ENCODE data around the gene SPSB1. TPM values are rescaled to one million over a fixed set of nuclear protein-coding genes. Genes with fewer than 3 reads are reported as not detected.

The SPSB1 gene
- total and polyA plus RNA-seq, 2 of the 4 experiments (the other 2 are of a cell fraction) = 16.7 to 19.8 TPM

DNA sequence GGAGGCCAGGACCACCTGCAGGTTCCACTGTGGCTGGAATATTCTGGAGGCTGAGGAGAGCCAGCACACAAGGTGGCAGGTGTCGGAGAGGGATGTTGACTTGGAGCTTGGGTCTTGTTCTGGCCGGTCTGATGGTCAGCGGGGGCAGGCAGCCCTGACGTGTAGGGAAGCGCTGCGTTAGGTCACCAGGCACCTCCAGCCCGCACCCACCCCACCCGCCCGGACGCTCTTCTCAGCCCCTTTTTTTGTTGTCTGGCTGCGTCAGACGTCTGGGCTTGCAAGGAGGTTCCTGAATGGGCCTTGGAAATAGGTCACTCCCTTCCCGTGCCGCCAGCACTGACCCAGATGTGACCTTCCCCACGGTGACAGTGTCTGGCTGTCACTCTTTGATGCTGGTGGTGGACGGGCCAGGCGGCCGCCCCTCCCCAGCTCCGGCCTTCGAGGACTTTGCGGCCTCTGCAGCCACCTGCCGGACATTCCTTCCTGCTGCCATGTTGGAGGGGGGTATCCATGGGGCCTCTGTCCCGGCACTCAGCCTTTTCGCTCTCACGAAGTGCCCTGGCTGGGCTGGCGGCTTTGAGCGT is 30.1 kb downstream of the SPSB1 start:
- Histone ChIP-seq H3K36me3 (ENCODE audit: control insufficient read depth, insufficient read depth, low read length) (no peaks in the 10 kb centered on the region; the same call in 1 of the 2 replicates), H3K56ac (ENCODE audit: extremely low read depth, insufficient read depth, low read length) (no peak overlapping the region), H4K5ac (ENCODE audit: low read depth, low read length) (no peak overlapping the region), H3K9me1 (ENCODE audit: insufficient read depth, low read length) (peaks cover 62% of the 10 kb centered on the region), H2AFZ (replicated peaks; ENCODE audit: low read length, poor library complexity) (no peak overlapping the region), H2BK15ac (ENCODE audit: low read depth, low read length) (no peak overlapping the region), H3K4ac (ENCODE audit: low read depth, low read length) (no peak overlapping the region; the same call in 1 of the 2 replicates), H4K8ac (ENCODE audit: low read depth in 2 of 2, low read length in 2 of 2) (no peak overlapping the region), H2BK20ac (ENCODE audit: low read depth, low read length) (no peak overlapping the region), H4K91ac (ENCODE audit: insufficient read depth, low read depth, low read length) (no peak overlapping the region), H3K9me3 (ENCODE audit: control insufficient read depth, insufficient read depth, low read length) (no peaks in the 10 kb centered on the region), H3K27ac (ENCODE audit: insufficient read depth, low read length) (no peak overlapping the region), H2BK5ac (ENCODE audit: low read depth, low read length, poor library complexity, severe bottlenecking) (no peak overlapping the region), H3K18ac (ENCODE audit: low read depth, low read length) (no peak overlapping the region), H2BK120ac (ENCODE audit: low read depth, low read length) (no peak overlapping the region), H2AK5ac (ENCODE audit: low read depth, low read length) (no peak overlapping the region; the same call in 1 of the 2 replicates), H3K79me1 (ENCODE audit: low read depth in 1 of 2, low read length in 2 of 2) (peaks cover 36 to 94% of the 10 kb centered on the region in 2 experiments), H4K20me1 (ENCODE audit: insufficient read depth, low read length) (peaks cover 99% of the 10 kb centered on the region), H3K14ac (replicated peaks; ENCODE audit: low read depth, low read length) (no peak overlapping the region), H3K23ac (ENCODE audit: low read depth, low read length) (no peak overlapping the region), H3K4me3 (ENCODE audit: insufficient read depth, low read depth, low read length) (no peak overlapping the region), H3K4me1 (ENCODE audit: control insufficient read depth, insufficient read depth, low read length) (peaks cover 51% of the 10 kb centered on the region), H3K4me2 (ENCODE audit: low read depth, low read length) (no peak overlapping the region), H3K9ac (ENCODE audit: low read depth, low read length) (no peak overlapping the region), H2AK9ac (replicated peaks; ENCODE audit: low read depth, low read length, poor library complexity) (no peak overlapping the region), H3K27me3 (ENCODE audit: control insufficient read depth, insufficient read depth, low read length) (no peaks in the 10 kb centered on the region)
- in situ Hi-C loops (cut with MboI; ENCODE audit: low sequenced_read_pairs) (no loop called here), dilution Hi-C loops (cut with HindIII; ENCODE audit: low sequenced_read_pairs, unreplicated experiment) (no loop called here), intact Hi-C loops (cut with micrococcal nuclease) (no loop called here)
- TF ChIP-seq POLR2A (IDR thresholded peaks at IDR 0.05; ENCODE audit: low read depth, low read length) (no peak), SMC3 (IDR thresholded peaks at IDR 0.05; ENCODE audit: low read depth, low read length) (no peak), MAZ (IDR thresholded peaks at IDR 0.05; ENCODE audit: borderline replicate concordance, low read depth, low read length) (no peak)
- POLR2A ChIA-PET (ENCODE audit: unreplicated experiment) = no interaction called here
- no peak for DNase-seq
- CTCF ChIA-PET = no interaction called here
- no TSS peak for BruUV-seq (replicated peaks)
- ATAC-seq (ENCODE audit: low read depth) = no peak
- 74% methylated on average over 19 of the region's 27 CpGs; no CpG with 5 or more reads in 1 of the 2 experiments for WGBS, 2 experiments (ENCODE audit: extremely low coverage in 2 of 2, insufficient read length in 1 of 2)

All from IMR-90 (cell line).